ENCODE measurements around the gene PREP.
"Not testable (repeated sequence)": the region's sequence is repeated elsewhere in the genome, so short reads cannot be mapped to it uniquely, and the experiment has no call there.

The PREP gene

DNA sequence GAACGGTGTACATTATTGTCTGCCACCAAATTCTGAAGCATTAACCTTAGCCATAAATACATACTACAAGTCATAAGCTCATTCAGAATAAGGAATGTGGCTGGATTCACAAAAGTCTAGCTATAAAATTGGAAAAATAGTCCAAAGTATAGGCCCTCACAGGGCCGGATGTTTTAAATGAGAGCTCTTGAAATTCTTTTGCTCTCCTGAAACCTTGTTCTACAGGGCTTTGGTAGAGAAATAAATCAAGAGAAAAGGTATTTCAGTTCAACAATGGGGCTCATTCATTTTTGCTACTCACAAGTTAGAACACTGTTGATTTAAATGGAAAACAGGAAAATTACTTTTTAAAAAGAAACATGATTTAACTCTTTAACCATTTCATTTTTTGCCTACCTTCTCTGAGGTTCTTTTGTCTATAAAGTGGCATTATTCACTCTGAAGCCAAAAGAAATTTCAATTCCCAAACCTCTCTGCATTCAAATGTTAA lies 58.0 kb downstream of the PREP start:
- TF ChIP-seq, protein P1, sequence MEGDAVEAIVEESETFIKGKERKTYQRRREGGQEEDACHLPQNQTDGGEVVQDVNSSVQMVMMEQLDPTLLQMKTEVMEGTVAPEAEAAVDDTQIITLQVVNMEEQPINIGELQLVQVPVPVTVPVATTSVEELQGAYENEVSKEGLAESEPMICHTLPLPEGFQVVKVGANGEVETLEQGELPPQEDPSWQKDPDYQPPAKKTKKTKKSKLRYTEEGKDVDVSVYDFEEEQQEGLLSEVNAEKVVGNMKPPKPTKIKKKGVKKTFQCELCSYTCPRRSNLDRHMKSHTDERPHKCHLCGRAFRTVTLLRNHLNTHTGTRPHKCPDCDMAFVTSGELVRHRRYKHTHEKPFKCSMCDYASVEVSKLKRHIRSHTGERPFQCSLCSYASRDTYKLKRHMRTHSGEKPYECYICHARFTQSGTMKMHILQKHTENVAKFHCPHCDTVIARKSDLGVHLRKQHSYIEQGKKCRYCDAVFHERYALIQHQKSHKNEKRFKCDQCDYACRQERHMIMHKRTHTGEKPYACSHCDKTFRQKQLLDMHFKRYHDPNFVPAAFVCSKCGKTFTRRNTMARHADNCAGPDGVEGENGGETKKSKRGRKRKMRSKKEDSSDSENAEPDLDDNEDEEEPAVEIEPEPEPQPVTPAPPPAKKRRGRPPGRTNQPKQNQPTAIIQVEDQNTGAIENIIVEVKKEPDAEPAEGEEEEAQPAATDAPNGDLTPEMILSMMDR (IDR thresholded peaks at IDR 0.05; ENCODE audit: extremely low read depth, missing control alignments): no peak
- DNase-seq (ENCODE audit: low spot score): no peak

- DNase-seq (ENCODE audit: low spot score): not testable (repeated sequence)
These were observed 64.4 kb downstream of the PREP start for GRCh38 chr6:105338350-105338983.

DNA sequence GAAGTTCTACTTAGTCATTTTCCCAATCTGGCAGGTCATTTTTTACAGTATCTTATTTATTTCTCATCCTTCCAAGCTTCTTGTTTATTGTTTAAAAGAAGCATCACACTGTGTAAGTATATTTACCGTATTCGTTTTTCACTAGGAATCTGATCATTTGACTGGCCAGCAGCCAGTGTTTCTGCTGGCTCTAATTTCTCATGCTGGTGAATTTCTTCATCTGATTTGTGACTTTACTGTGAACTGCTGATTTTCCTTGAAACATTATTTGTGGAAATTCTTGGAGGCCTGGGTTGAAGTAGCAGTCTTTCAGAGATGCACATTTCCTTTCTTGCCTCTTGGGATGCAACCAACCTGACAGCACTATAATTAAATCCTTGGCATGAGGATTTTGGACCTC lies 65.9 kb downstream of the PREP start:
- TF ChIP-seq, protein P1 (IDR thresholded peaks at IDR 0.05; ENCODE audit: extremely low read depth, missing control alignments): no peak
- DNase-seq (ENCODE audit: low spot score): no peak

GRCh38 chr6:105332576-105332975 lies 70.3 kb downstream of the PREP start:
- TF ChIP-seq, protein P1 (IDR thresholded peaks at IDR 0.05; ENCODE audit: extremely low read depth, missing control alignments): no peak
- no peak for DNase-seq (ENCODE audit: low spot score)

GRCh38 chr6:105331927-105332326 lies 71.0 kb downstream of the PREP start:
- no peak for DNase-seq (ENCODE audit: low spot score)
- TF ChIP-seq, protein P1 (IDR thresholded peaks at IDR 0.05; ENCODE audit: extremely low read depth, missing control alignments): no peak

- no peak for DNase-seq (ENCODE audit: low spot score)
These were observed 72.0 kb downstream of the PREP start for GRCh38 chr6:105330913-105331312.

DNA sequence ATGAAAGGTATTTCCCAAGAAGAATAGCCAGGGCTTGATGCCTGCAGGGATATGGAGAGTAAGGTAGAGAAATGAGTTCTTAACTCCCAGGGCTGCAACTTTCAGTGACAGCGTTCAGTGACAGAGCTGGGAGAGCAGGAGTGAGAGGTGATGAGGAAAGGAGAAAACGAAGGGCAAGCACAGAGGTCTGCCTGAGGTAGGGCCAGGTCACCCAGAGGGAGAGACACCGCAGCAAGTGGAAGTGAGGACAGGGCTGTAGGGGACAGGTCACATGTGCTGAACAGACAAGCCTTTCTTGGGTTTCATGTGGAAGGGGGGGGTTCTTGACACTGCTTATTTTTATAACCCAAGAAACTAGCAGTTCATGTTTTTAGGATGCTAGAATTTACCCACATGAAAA lies 72.5 kb downstream of the PREP start:
- TF ChIP-seq, protein P1 (IDR thresholded peaks at IDR 0.05; ENCODE audit: extremely low read depth, missing control alignments): no peak
- no peak for DNase-seq (ENCODE audit: low spot score)

More at GRCh38 chr6:105330913-105331312, 72.0 kb downstream of the PREP start:
- TF ChIP-seq, protein P1 (IDR thresholded peaks at IDR 0.05; ENCODE audit: extremely low read depth, missing control alignments): no peak

Measured in GM20000 (cell line).